BJ (cell line): ENCODE results near the gene CDC5L. TPM values are rescaled to one million over a fixed set of nuclear protein-coding genes. Genes with fewer than 3 reads are reported as not detected.
"Not testable (repeated sequence)": the region's sequence is repeated elsewhere in the genome, so short reads cannot be mapped to it uniquely, and the experiment has no call there.

Experiments
- CTCF ChIA-PET: fragments of 350-600 bp; formaldehyde crosslinking; extraction: SDS; loops from one replicate; lab custom pipeline; 2021; ENCODE audit warnings: antibody characterized with exemption, inconsistent platforms; lab: Yijun Ruan, JAX
- POLR2A ChIA-PET: fragments of 300-600 bp; sonication (Branson Sonifier 250); formaldehyde crosslinking; extraction: SDS; loops from one replicate; lab custom pipeline; 2021; ENCODE audit warnings: antibody characterized with exemption; lab: Charles Lee
- DNase-seq: peaks from one replicate; pipeline ENCODE4 v3.0.0-alpha.2; 2011; ENCODE audit warnings: low read depth
- H3K27me3 ChIP-seq: 2 replicates; pipeline ENCODE4 v1.6.0; 2011; ENCODE audit warnings: low read length; ENCODE audit not compliant: control insufficient read depth, insufficient read depth
- H3K36me3 ChIP-seq: 2 replicates; pipeline ENCODE4 v1.5.1; 2011; ENCODE audit warnings: low read length; ENCODE audit not compliant: control insufficient read depth, insufficient read depth
- H3K4me3 ChIP-seq: 2 replicates; pipeline ENCODE4 v1.5.1; 2011; ENCODE audit warnings: low read depth, mild to moderate bottlenecking, control low read depth, low read length
- CTCF ChIP-seq: IDR thresholded peaks from 2 replicates; pipeline ENCODE4 v1.5.1; 2011; ENCODE audit warnings: low read depth, mild to moderate bottlenecking, control low read depth, inconsistent platforms, low read length, moderate library complexity; ENCODE audit not compliant: insufficient read depth
- polyA plus RNA-seq: library from polyadenylated mRNA; depleted of rRNA; stranded (reverse); fragments of >200 nt; gene quantifications from 2 replicates; pipeline ENCODE4 v1.2.3, GENCODE V29; 2011

CDC5L gene
- polyA plus RNA-seq, 1 experiment: 7.6 TPM

- POLR2A ChIA-PET: no interaction called here
- CTCF ChIA-PET: interaction anchor here (1.2 to 1.5 kb wide), 4 partner anchors 8 to 107 kb away, joined by 3 to 5 read pairs (median 4); partner anchors contain the start of gene AARS2
Measured at GRCh38 chr6:44341095-44341890, 46.2 kb upstream of the CDC5L start.

GRCh38 chr6:44342052-44342451 lies 45.5 kb upstream of the CDC5L start:
- Histone ChIP-seq H3K36me3 (no peaks in the 10 kb centered on the region), H3K27me3 (peaks cover 22% of the 10 kb centered on the region), H3K4me3 (no peak overlapping the region)
- TF ChIP-seq CTCF: no peak
- ChIA-PET POLR2A (no interaction called here), CTCF (interaction anchor here (0.7 to 1.8 kb wide), 6 partner anchors 9 to 108 kb away, joined by 3 to 6 read pairs (median 4); partner anchors contain the start of gene AARS2)
- no peak for DNase-seq

More at GRCh38 chr6:44341095-44341890, 46.2 kb upstream of the CDC5L start:
- Histone ChIP-seq H3K36me3 (no peaks in the 10 kb centered on the region), H3K27me3 (peaks cover 24% of the 10 kb centered on the region), H3K4me3 (no peak overlapping the region)
- DNase-seq: no peak
- TF ChIP-seq CTCF: no peak

GRCh38 chr6:44342489-44342888 lies 45.0 kb upstream of the CDC5L start, which contains the start of gene SPATS1:
TSS of gene SPATS1 (plus strand) at chr6:44342650. CDS start at chr6:44343096, 446 bp downstream.
- Histone ChIP-seq H3K27me3 (peaks cover 22% of the 10 kb centered on the region), H3K4me3 (no peak within 1 kb of the TSS), H3K36me3 (no peaks in the 10 kb centered on the region)
- ChIA-PET POLR2A (no interaction called here), CTCF (interaction anchor here (0.7 to 1.8 kb wide), 7 partner anchors 10 to 292 kb away, joined by 3 to 6 read pairs (median 3); partner anchors contain the start of gene AARS2)
- TF ChIP-seq CTCF: no peak
- DNase-seq: no peak

- POLR2A ChIA-PET, DNase-seq, H3K4me3 ChIP-seq, H3K36me3 ChIP-seq: not testable (repeated sequence)
- peaks cover 19% of the 10 kb centered on the region for H3K27me3 ChIP-seq
- CTCF ChIA-PET: interaction anchor here (1.1 to 1.4 kb wide), 4 partner anchors 9 to 78 kb away, joined by 3 to 6 read pairs (median 4); no protein-coding TSS in a partner anchor
Measured at GRCh38 chr6:44346818-44347217, 40.7 kb upstream of the CDC5L start.

GRCh38 chr6:44349904-44350649 lies 37.4 kb upstream of the CDC5L start:
- DNase-seq: no peak
- H3K36me3 ChIP-seq: no peaks in the 10 kb centered on the region
- CTCF ChIA-PET: no interaction called here
- H3K4me3 ChIP-seq: no peak overlapping the region
- POLR2A ChIA-PET: no interaction called here
- peaks cover 3% of the 10 kb centered on the region for H3K27me3 ChIP-seq
- TF ChIP-seq CTCF: no peak

GRCh38 chr6:44350650-44350994 lies 36.9 kb upstream of the CDC5L start:
- H3K36me3 ChIP-seq, H3K27me3 ChIP-seq, POLR2A ChIA-PET, DNase-seq, CTCF ChIA-PET, H3K4me3 ChIP-seq: not testable (repeated sequence)
